HEK293T (cell line): ENCODE data around the gene RASA2.

ENCODE experiments used
- CTCF ChIA-PET: fragments of 350-600 bp; formaldehyde crosslinking; extraction: SDS; loops from one replicate; lab custom pipeline; 2021; ENCODE audit warnings: antibody characterized with exemption, inconsistent platforms; lab: Yijun Ruan, JAX
- POLR2A ChIA-PET: fragments of 350-600 bp; formaldehyde crosslinking; extraction: SDS; loops from one replicate; lab custom pipeline; 2020; ENCODE audit warnings: antibody characterized with exemption, inconsistent platforms; lab: Yijun Ruan, JAX
- DNase-seq: peaks from one replicate; pipeline ENCODE4 v3.0.0; 2012; ENCODE audit warnings: mixed read lengths; ENCODE audit errors: extremely low spot score
- ARNT ChIP-seq: fragments of 450-650 bp; IDR thresholded peaks from 2 replicates; pipeline ENCODE4 v1.6.1; 2017; ENCODE audit warnings: mild to moderate bottlenecking
- BHLHE40 ChIP-seq: fragments of 450-650 bp; IDR thresholded peaks from 2 replicates; pipeline ENCODE4 v1.6.1; 2016; ENCODE audit warnings: mild to moderate bottlenecking, moderate library complexity, borderline replicate concordance
- CTBP1 ChIP-seq: fragments of 450-650 bp; IDR thresholded peaks from 2 replicates; pipeline ENCODE4 v1.6.1; 2016; ENCODE audit warnings: borderline replicate concordance
- ELF4 ChIP-seq: fragments of 450-650 bp; IDR thresholded peaks from 2 replicates; pipeline ENCODE4 v1.6.1; 2017; ENCODE audit warnings: antibody characterized with exemption
- FOXA1 ChIP-seq: fragments of 450-650 bp; IDR thresholded peaks from 2 replicates; pipeline ENCODE4 v1.6.1; 2016; ENCODE audit warnings: mild to moderate bottlenecking
- FOXK2 ChIP-seq: fragments of 450-650 bp; IDR thresholded peaks from 2 replicates; pipeline ENCODE4 v1.6.1; 2016; ENCODE audit warnings: mild to moderate bottlenecking
- FOXM1 ChIP-seq: fragments of 450-650 bp; IDR thresholded peaks from 2 replicates; pipeline ENCODE4 v1.6.1; 2017; ENCODE audit warnings: mild to moderate bottlenecking, borderline replicate concordance
- HDGF ChIP-seq: fragments of 450-650 bp; IDR thresholded peaks from 2 replicates; pipeline ENCODE4 v1.6.1; 2017; ENCODE audit warnings: antibody characterized with exemption, borderline replicate concordance
- L3MBTL2 ChIP-seq: fragments of 450-650 bp; conservative IDR thresholded peaks from 2 replicates; pipeline ENCODE4 v1.6.1; 2016; ENCODE audit warnings: mild to moderate bottlenecking
- LEF1 ChIP-seq: fragments of 450-650 bp; IDR thresholded peaks from 2 replicates; pipeline ENCODE4 v1.6.1; 2017; ENCODE audit warnings: mild to moderate bottlenecking, borderline replicate concordance
- NFRKB ChIP-seq: fragments of 450-650 bp; IDR thresholded peaks from 2 replicates; pipeline ENCODE4 v1.6.1; 2016; ENCODE audit warnings: mild to moderate bottlenecking, moderate library complexity
- SP1 ChIP-seq: fragments of 450-650 bp; IDR thresholded peaks from 2 replicates; pipeline ENCODE4 v1.6.1; 2017
- SUZ12 ChIP-seq: fragments of 450-650 bp; IDR thresholded peaks from 2 replicates; pipeline ENCODE4 v1.6.1; 2016; ENCODE audit warnings: mild to moderate bottlenecking
- TARDBP ChIP-seq: fragments of 450-650 bp; IDR thresholded peaks from 2 replicates; pipeline ENCODE4 v1.6.1; 2016
- ZNF384 ChIP-seq: fragments of 450-650 bp; IDR thresholded peaks from 2 replicates; pipeline ENCODE4 v1.6.1; 2016
- TF ChIP-seq, protein P1 (sequence below): fragments of 450-650 bp; IDR thresholded peaks from 2 replicates; pipeline ENCODE4 v1.6.1; 2016

Gene RASA2

DNA sequence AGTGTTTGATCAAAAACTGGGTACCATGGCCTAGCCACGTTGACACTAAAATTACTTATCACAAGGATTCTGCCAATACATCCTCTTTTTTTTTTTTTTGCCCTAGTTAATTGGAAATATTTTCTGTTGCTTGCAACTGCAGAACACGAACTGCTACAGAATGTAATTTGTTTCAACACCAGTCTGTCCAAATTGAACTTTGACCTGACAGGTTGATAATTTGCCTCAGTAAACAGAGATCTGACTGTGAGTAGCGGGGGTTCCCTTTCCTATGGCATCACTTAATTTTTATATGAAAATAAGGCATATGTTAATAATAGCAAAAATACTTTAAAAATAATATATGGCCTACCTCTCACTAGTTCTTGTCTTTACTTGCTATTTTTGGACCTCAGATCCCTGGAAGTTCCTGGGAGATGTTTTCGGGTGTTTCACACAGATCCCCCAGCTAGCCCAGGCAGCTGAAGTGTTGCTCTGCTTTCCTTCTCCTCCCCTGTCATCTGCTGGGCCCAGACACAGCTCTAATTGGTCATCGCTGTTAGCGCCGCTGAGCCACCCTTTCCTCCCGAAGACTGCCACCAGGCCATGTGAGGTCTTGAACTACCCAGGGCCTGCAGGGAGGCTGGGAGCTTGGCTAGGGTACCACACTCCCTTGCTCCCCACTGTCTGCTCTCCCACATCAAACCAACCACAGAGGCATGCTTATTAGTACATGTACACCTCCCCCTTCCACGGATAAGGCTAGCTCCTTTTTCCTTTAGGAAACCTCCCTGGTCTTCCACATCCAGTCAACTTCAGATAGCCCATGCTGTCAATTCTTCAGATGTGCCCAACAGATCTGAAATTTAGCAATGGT is 161.5 kb downstream of the RASA2 start:
- TF ChIP-seq ARNT: no peak
- no peak for TF ChIP-seq ZNF384
- TF ChIP-seq, protein P1, sequence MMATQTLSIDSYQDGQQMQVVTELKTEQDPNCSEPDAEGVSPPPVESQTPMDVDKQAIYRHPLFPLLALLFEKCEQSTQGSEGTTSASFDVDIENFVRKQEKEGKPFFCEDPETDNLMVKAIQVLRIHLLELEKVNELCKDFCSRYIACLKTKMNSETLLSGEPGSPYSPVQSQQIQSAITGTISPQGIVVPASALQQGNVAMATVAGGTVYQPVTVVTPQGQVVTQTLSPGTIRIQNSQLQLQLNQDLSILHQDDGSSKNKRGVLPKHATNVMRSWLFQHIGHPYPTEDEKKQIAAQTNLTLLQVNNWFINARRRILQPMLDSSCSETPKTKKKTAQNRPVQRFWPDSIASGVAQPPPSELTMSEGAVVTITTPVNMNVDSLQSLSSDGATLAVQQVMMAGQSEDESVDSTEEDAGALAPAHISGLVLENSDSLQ: no peak
- TF ChIP-seq L3MBTL2: no peak
- TF ChIP-seq HDGF: no peak
- no peak for TF ChIP-seq LEF1
- no peak for TF ChIP-seq CTBP1
- TF ChIP-seq NFRKB: no peak
- TF ChIP-seq SP1: no peak
- ChIA-PET CTCF (interaction anchor here (0.6 kb wide), 1 partner anchor 27 kb away, joined by 3 read pairs; no protein-coding TSS in a partner anchor), POLR2A (no interaction called here)
- DNase-seq: no peak

DNA sequence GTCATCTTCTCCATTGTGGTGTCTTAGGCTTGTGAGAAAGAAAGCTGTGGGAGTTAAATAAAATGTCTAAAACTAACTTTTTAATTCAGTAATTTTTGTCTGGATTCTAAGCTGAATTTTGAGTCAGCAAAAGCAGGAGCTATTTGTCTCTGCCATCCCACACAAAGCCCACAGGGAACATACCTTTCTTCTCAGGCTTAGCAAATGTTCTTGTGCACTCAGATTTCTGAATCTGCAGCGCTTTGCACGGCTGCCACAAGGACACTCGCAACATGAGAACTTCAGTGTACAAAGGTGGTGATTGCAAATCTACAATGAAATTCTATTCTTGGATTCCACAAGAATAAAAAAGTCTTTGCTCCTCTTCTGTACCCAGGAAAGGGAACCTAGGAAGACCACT is 163.0 kb downstream of the RASA2 start:
- TF ChIP-seq ARNT (no peak), L3MBTL2 (no peak), TARDBP (no peak), ELF4 (no peak), HDGF (no peak), FOXK2 (no peak), FOXM1 (no peak), SUZ12 (no peak), FOXA1 (no peak), LEF1 (no peak), SP1 (no peak), BHLHE40 (no peak), NFRKB (no peak), ZNF384 (no peak), CTBP1 (no peak)
- TF ChIP-seq, protein P1: no peak
- no peak for DNase-seq
- ChIA-PET CTCF (no interaction called here), POLR2A (interaction anchor here (0.7 kb wide), 1 partner anchor 10 kb away, joined by 3 read pairs; no protein-coding TSS in a partner anchor)

DNA sequence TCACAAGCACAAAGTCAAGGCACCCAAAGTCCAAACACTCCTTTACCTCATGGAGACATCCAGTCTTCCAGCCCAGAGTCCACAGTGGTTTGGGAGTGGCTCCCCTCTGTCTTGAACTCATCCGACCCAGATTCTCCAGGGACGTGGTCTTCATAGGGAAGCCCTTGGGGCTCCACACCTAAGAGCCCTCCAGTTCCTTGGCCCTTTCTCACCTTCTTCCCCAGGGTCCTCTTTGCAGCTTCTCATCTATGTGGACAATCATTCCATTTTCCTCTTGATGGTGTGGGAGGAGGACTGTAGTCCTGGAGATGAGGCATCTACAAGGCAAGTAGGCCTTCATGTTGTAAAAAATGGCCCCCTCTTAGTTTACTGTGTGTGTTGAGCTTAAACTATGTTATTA is 164.0 kb downstream of the RASA2 start:
- no peak for DNase-seq
- ChIA-PET POLR2A (no interaction called here), CTCF (no interaction called here)
- no peak for TF ChIP-seq FOXA1

DNA sequence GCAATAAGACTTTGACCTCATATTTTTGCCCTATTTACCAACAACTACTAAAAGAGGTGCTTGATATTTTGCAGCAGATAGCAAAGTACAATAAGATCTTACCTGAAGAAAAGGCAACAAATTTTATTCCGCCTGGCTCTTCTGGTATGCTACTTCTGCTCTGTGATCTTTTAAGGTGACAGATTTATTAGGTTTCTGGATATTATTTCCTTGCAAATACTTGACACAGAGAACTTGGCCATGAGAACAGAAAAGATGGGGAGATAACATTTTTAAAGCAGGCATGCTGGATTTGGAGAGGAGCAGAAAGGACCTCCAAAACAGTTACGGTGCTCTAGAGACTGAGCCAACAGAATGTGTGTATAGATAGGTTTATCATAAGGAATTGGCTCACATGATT is 164.6 kb downstream of the RASA2 start:
- ChIA-PET CTCF (no interaction called here), POLR2A (no interaction called here)
- DNase-seq: no peak
- no peak for TF ChIP-seq FOXK2
- TF ChIP-seq NFRKB: no peak
- no peak for TF ChIP-seq TARDBP
- TF ChIP-seq L3MBTL2: no peak
- no peak for TF ChIP-seq ELF4
- no peak for TF ChIP-seq FOXA1
- no peak for TF ChIP-seq SP1
- no peak for TF ChIP-seq HDGF

DNA sequence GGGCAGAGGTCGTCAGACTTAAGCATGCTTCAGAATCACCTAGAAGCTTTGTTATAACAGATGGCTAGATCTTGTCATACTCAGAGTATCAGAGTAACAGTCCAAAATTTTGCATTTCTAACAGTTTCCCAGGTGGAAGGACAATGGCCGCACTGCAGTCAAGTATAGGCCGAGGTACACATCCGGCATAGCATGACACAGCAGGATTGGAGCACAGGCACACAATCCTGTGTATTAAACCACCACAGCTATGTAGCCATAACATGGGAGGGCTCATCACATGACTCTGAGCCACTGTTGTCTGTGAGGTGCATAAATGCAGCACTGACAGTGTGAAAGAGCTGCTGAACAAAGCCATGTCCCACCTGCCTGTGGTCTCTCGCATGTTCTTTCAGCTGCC is 165.5 kb downstream of the RASA2 start:
- CTCF ChIA-PET: no interaction called here
- POLR2A ChIA-PET: no interaction called here

DNA sequence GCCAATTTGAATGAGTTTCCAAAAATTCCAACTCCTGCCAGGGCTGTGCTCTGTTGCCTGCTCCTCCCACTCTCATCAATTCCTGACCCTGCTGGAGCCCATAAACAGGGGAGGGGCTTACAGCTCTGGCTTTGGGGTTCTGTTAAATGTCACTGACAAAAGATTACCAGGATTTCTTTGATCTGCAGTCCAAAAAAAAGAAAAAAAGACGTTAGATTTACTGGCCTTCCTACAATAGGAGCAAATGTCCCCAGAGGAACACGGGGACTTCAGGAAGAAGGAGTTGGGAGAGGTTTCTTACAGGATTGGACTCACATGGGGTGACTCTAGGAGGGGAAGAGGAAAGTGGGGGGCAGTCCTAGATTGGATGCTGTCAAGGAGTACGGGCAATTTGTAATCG is 167.0 kb downstream of the RASA2 start:
- ChIA-PET CTCF (no interaction called here), POLR2A (no interaction called here)
- no peak for DNase-seq
- TF ChIP-seq ARNT: no peak
- no peak for TF ChIP-seq FOXK2
- TF ChIP-seq BHLHE40: no peak
- no peak for TF ChIP-seq ZNF384
- no peak for TF ChIP-seq FOXA1
- no peak for TF ChIP-seq TARDBP
- TF ChIP-seq SP1: no peak
- TF ChIP-seq L3MBTL2: no peak
- no peak for TF ChIP-seq CTBP1
- TF ChIP-seq NFRKB: no peak
- TF ChIP-seq, protein P1: no peak
- no peak for TF ChIP-seq SUZ12
- TF ChIP-seq LEF1: no peak
- TF ChIP-seq FOXM1: no peak
- TF ChIP-seq ELF4: no peak
- no peak for TF ChIP-seq HDGF

More for the DNA sequence above, 165.5 kb downstream of the RASA2 start:
- no peak for DNase-seq
- TF ChIP-seq SP1 (no peak), FOXK2 (no peak), ELF4 (no peak), TARDBP (no peak), FOXM1 (no peak), ZNF384 (no peak), L3MBTL2 (no peak), ARNT (no peak)
